Neuronal stem cell (in vitro differentiated cells): ENCODE measurements around the gene DNAJC7.
"Not testable (repeated sequence)": the region's sequence is repeated elsewhere in the genome, so short reads cannot be mapped to it uniquely, and the experiment has no call there.

Source experiments
- DNase-seq: peaks from one replicate; pipeline ENCODE4 v3.0.0-alpha.2; 2013; ENCODE audit warnings: low spot score
- H2AFZ ChIP-seq: one replicate; pipeline ENCODE4 v1.6.1; 2013; ENCODE audit warnings: mild to moderate bottlenecking, low read length, inconsistent platforms
- H2AK5ac ChIP-seq: 2 replicates; pipeline ENCODE4 v1.6.1; 2013; ENCODE audit warnings: low read depth, mild to moderate bottlenecking, inconsistent platforms, low read length, moderate library complexity, mixed read lengths
- H2BK120ac ChIP-seq: 2 replicates; pipeline ENCODE4 v1.6.1; 2013; ENCODE audit warnings: low read depth, mild to moderate bottlenecking, inconsistent platforms, low read length, moderate library complexity, mixed read lengths
- H2BK12ac ChIP-seq: one replicate; pipeline ENCODE4 v1.6.1; 2013; ENCODE audit warnings: low read length, inconsistent platforms
- H2BK15ac ChIP-seq: 2 replicates; pipeline ENCODE4 v1.6.1; 2013; ENCODE audit warnings: mild to moderate bottlenecking, low read length, inconsistent platforms, mixed read lengths
- H2BK5ac ChIP-seq: one replicate; pipeline ENCODE4 v1.6.1; 2013; ENCODE audit warnings: inconsistent platforms, mild to moderate bottlenecking, low read length, moderate library complexity
- H3K14ac ChIP-seq: one replicate; pipeline ENCODE4 v1.6.1; 2013; ENCODE audit warnings: low read length, inconsistent platforms
- H3K18ac ChIP-seq: 2 replicates; pipeline ENCODE4 v1.6.1; 2013; ENCODE audit warnings: low read length, inconsistent platforms
- H3K23ac ChIP-seq: 2 replicates; pipeline ENCODE4 v1.6.1; 2013; ENCODE audit warnings: low read depth, mild to moderate bottlenecking, mixed read lengths, low read length, inconsistent platforms; ENCODE audit not compliant: poor library complexity
- H3K27ac ChIP-seq: replicated peaks from 3 replicates; pipeline ENCODE4 v1.5.1; 2013; ENCODE audit warnings: low read length, inconsistent platforms
- H3K27me3 ChIP-seq, 3 experiments: 2 replicates each; pipeline ENCODE4 v1.6.1; 2013; ENCODE audit warnings: low read length in 3 of 3, mild to moderate bottlenecking in 2 of 3, inconsistent platforms in 1 of 3, low read depth in 1 of 3, mixed read lengths in 1 of 3, moderate library complexity in 1 of 3; ENCODE audit not compliant: control insufficient read depth in 3 of 3, insufficient read depth in 3 of 3
- H3K36me3 ChIP-seq, 2 donors: replicated peaks in 1 of 2; 2 replicates each; pipeline ENCODE4 v1.6.1; 2013; ENCODE audit warnings: low read length in 2 of 2; ENCODE audit not compliant: control insufficient read depth in 2 of 2, insufficient read depth in 2 of 2
- H3K4ac ChIP-seq: 2 replicates; pipeline ENCODE4 v1.6.1; 2013; ENCODE audit warnings: inconsistent platforms, mild to moderate bottlenecking, low read length, moderate library complexity
- H3K4me1 ChIP-seq, 2 donors: 1 replicate in 1 of 2; 2 replicates in 1 of 2; pipeline ENCODE4 v1.6.1; 2013; ENCODE audit warnings: low read length in 2 of 2, low read depth in 1 of 2; ENCODE audit not compliant: control insufficient read depth in 2 of 2, insufficient read depth in 1 of 2
- H3K4me2 ChIP-seq: one replicate; pipeline ENCODE4 v1.6.1; 2013; ENCODE audit warnings: mild to moderate bottlenecking, low read length, inconsistent platforms; ENCODE audit not compliant: insufficient read depth, poor library complexity, severe bottlenecking
- H3K4me3 ChIP-seq, 2 donors: 2 replicates each; pipeline ENCODE4 v1.5.1; 2013; ENCODE audit warnings: low read length in 2 of 2, mild to moderate bottlenecking in 2 of 2, inconsistent platforms in 1 of 2, moderate library complexity in 1 of 2
- H3K79me1 ChIP-seq: one replicate; pipeline ENCODE4 v1.6.1; 2013; ENCODE audit warnings: low read depth, mild to moderate bottlenecking, inconsistent platforms, low read length, moderate library complexity
- H3K9ac ChIP-seq: one replicate; pipeline ENCODE4 v1.6.1; 2013; ENCODE audit warnings: mild to moderate bottlenecking, low read depth, low read length, inconsistent platforms; ENCODE audit not compliant: poor library complexity
- H3K9me3 ChIP-seq, 2 donors: replicated peaks in 1 of 2; 2 replicates each; pipeline versions ENCODE3 to v1.6.1; 2013; ENCODE audit warnings: low read length in 2 of 2, mild to moderate bottlenecking in 2 of 2, inconsistent platforms in 1 of 2, low read depth in 1 of 2, mixed read lengths in 1 of 2, moderate library complexity in 1 of 2; ENCODE audit not compliant: control insufficient read depth in 2 of 2, insufficient read depth in 1 of 2
- H4K8ac ChIP-seq: one replicate; pipeline ENCODE4 v1.6.1; 2013; ENCODE audit warnings: low read depth, mild to moderate bottlenecking, inconsistent platforms, low read length, moderate library complexity
- H4K91ac ChIP-seq: one replicate; pipeline ENCODE4 v1.6.1; 2013; ENCODE audit warnings: low read length, low read depth, mild to moderate bottlenecking, inconsistent platforms; ENCODE audit not compliant: poor library complexity
- WGBS, 2 donors: extraction: QIAGEN DNeasy Blood & Tissue Kit; methylation state at CpG; one replicate each; pipeline ENCODE4 v1.1.7; 2013; ENCODE audit warnings: missing lambda C conversion rate in 2 of 2, mixed read lengths in 1 of 2; ENCODE audit not compliant: insufficient read length in 2 of 2, insufficient replicate concordance in 1 of 2; ENCODE audit errors: extremely low coverage in 2 of 2; 5-methylcytosine and 5-hydroxymethylcytosine counted together

The DNAJC7 gene

DNA sequence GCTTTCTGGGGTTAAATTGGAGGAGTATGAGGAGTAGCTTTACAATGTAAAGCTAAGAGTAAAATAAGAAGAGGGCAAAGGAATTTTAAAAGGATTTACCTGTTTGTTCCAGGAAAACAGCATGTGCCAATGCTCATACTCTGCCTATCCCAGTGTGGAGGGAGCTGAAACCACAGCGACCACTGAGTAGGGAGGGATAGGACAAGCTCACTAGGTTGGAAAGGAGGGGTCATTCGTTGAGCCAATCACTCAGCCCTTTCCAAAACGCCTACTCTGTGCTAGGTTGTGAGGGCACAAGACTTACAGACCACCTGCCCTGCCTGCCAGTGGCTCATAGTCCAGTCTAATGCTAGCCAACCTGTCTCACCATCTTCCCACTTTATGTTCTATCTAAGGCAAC is 1.1 kb upstream of the DNAJC7 start:
- Histone ChIP-seq H2AK5ac (no peak overlapping the region), H3K36me3 (peaks cover 6 to 28% of the 10 kb centered on the region in 2 donors), H3K27me3 (no peaks in the 10 kb centered on the region), H3K9ac (peak overlapping the region; percentile 68), H3K27ac (no peak overlapping the region), H3K4me3 (peak overlapping the region; percentile 34 to 92), H2AFZ (peak overlapping the region; percentile 96), H3K4ac (no peak overlapping the region), H3K23ac (no peak overlapping the region), H2BK5ac (no peak overlapping the region), H3K9me3 (no peaks in the 10 kb centered on the region), H2BK15ac (no peak overlapping the region), H3K4me2 (no peak overlapping the region), H3K79me1 (peaks cover 12% of the 10 kb centered on the region), H2BK120ac (no peak overlapping the region), H2BK12ac (no peak overlapping the region), H4K91ac (no peak overlapping the region), H3K4me1 (peaks cover 5 to 10% of the 10 kb centered on the region in 2 donors), H3K14ac (no peak overlapping the region), H4K8ac (no peak overlapping the region), H3K18ac (no peak overlapping the region)
- no peak for DNase-seq
- no CpG with 5 or more reads among the region's 3 CpGs for WGBS, 2 donors

DNA sequence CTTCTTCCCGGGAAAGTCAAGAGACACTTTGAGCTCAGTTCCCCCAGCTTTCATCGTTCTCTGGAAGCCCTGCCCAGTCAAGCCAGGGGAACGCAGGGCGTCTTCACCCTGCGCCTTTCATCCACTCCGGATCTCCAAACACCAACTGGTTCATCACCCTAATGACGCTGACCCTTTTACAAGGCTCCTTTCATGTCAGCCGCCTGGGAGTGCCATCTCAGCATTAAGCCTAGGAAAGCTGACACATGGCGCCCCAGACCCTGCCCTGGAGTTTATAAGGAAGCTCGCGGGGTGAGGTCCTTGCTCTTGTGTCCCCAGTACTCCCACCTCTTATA is 594 bp upstream of the DNAJC7 start:
- H3K14ac ChIP-seq: no peak overlapping the region
- peaks cover 5 to 23% of the 10 kb centered on the region in 2 donors for H3K36me3 ChIP-seq
- no peak overlapping the region for H4K8ac ChIP-seq
- no peak overlapping the region for H2BK5ac ChIP-seq
- DNase-seq: no peak
- peak overlapping the region; percentile 72 for H3K4me2 ChIP-seq
- H3K9ac ChIP-seq: peak overlapping the region; percentile 74
- peak overlapping the region; percentile 66 for H3K18ac ChIP-seq
- H3K4ac ChIP-seq: no peak overlapping the region
- H3K9me3 ChIP-seq: no peaks in the 10 kb centered on the region
- peaks cover 5 to 10% of the 10 kb centered on the region in 2 donors for H3K4me1 ChIP-seq
- H2BK12ac ChIP-seq: no peak overlapping the region
- H3K27me3 ChIP-seq: no peaks in the 10 kb centered on the region
- H3K4me3 ChIP-seq: peak overlapping the region; percentile 90 to 92
- no peak overlapping the region for H2AK5ac ChIP-seq
- no peak overlapping the region for H4K91ac ChIP-seq
- H2AFZ ChIP-seq: peak overlapping the region; percentile 96
- peaks cover 12% of the 10 kb centered on the region for H3K79me1 ChIP-seq
- no peak overlapping the region for H2BK15ac ChIP-seq
- H2BK120ac ChIP-seq: no peak overlapping the region
- H3K23ac ChIP-seq: no peak overlapping the region
- no CpG with 5 or more reads among the region's 11 CpGs for WGBS, 2 donors
- H3K27ac ChIP-seq: peak overlapping the region; percentile 90

DNA sequence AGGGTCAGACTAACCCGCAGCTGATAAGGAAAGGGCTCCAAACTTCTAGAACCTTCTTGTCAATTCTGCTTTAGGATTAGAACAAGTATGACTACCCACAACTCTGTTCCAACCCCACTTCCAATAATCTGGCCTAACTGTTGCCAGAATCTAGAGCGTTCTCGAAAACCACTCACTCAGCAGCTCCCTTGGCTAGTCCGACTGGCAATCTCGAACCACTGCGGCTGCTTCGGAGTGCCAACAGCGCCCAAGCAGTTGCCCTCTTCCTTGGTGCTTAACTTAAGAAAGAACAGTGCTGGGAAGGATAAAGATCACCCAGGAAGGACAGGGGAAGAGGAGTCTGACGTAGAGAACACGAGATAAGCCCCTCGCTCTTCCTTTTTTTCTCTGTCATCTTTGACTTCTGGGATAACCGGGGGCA is 818 bp downstream of the DNAJC7 start:
- no peak for DNase-seq
- WGBS, 2 donors: no CpG with 5 or more reads among the region's 12 CpGs
- Histone ChIP-seq H3K14ac (no peak overlapping the region), H3K4me3 (peak overlapping the region; percentile 90 to 92), H2AK5ac (no peak overlapping the region), H3K4me2 (peak overlapping the region; percentile 84), H3K23ac (no peak overlapping the region), H4K8ac (no peak overlapping the region), H3K4ac (no peak overlapping the region), H2BK15ac (no peak overlapping the region), H3K4me1 (peaks cover 5 to 10% of the 10 kb centered on the region in 2 donors), H3K27me3 (no peaks in the 10 kb centered on the region), H3K9ac (peak overlapping the region; percentile 71), H4K91ac (no peak overlapping the region), H3K36me3 (peaks cover under 1 to 22% of the 10 kb centered on the region in 2 donors), H3K79me1 (peaks cover 12% of the 10 kb centered on the region), H2AFZ (peak overlapping the region; percentile 96), H3K9me3 (no peaks in the 10 kb centered on the region), H3K18ac (no peak overlapping the region), H2BK5ac (no peak overlapping the region), H3K27ac (no peak overlapping the region), H2BK120ac (no peak overlapping the region), H2BK12ac (no peak overlapping the region)

DNA sequence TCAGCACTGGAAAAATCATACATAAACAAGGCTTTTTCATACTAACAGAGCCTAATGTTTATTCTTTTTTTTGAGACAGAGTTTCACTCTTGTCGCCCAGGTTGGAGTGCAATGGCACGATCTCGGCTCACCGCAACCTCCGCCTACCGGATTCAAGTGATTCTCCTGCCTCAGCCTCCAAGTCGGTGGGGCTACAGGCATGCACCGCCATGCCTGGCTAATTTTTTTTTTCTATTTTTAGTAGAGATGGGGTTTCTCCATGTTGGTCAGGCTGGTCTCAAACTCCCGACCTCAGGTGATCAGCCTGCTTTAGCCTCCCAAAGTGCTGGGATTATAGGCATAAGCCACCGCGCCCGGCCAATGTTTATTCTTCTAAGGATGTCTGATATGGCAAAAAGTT is 3.5 kb downstream of the DNAJC7 start:
- H2BK15ac ChIP-seq, H2AK5ac ChIP-seq, H3K27ac ChIP-seq, H4K8ac ChIP-seq, H3K4ac ChIP-seq, H3K9me3 ChIP-seq, H3K23ac ChIP-seq, H3K4me3 ChIP-seq, DNase-seq, H3K9ac ChIP-seq, H3K4me2 ChIP-seq, H3K14ac ChIP-seq, H2AFZ ChIP-seq, H3K4me1 ChIP-seq, H3K27me3 ChIP-seq, H3K18ac ChIP-seq, H2BK12ac ChIP-seq, H4K91ac ChIP-seq, H2BK5ac ChIP-seq, H2BK120ac ChIP-seq: not testable (repeated sequence)
- H3K36me3 ChIP-seq: peaks cover 3 to 39% of the 10 kb centered on the region in 2 donors
- no CpG with 5 or more reads among the region's 12 CpGs for WGBS, 2 donors
- peaks cover 13% of the 10 kb centered on the region for H3K79me1 ChIP-seq
